Sigmoid colon (tissue), 7 donors: ENCODE results near the gene ATXN10. TPM values are rescaled to one million over a fixed set of nuclear protein-coding genes. Genes with fewer than 3 reads are reported as not detected.

Experiments used
- DNase-seq: peaks from one replicate; pipeline ENCODE4 v3.0.0-alpha.2; 2019
- H3K27ac ChIP-seq, 4 donors: fragments of 200-600 bp; sonication (generic); one replicate each; pipeline ENCODE4 v1.5.1; 2016 to 2019; ENCODE audit warnings: mild to moderate bottlenecking in 1 of 4
- H3K27me3 ChIP-seq, 3 donors: fragments of 200-600 bp; sonication (generic); one replicate each; pipeline ENCODE4 v1.5.1; 2019; ENCODE audit warnings: mild to moderate bottlenecking in 1 of 3
- H3K36me3 ChIP-seq, 4 donors: fragments of 200-600 bp; sonication (generic); one replicate each; pipeline ENCODE4 v1.5.1; 2016 to 2019
- H3K4me1 ChIP-seq, 4 donors: fragments of 200-600 bp; sonication (generic); one replicate each; pipeline ENCODE4 v1.5.1; 2017 to 2019
- H3K4me3 ChIP-seq, 4 donors: fragments of 200-600 bp; sonication (generic); one replicate each; pipeline ENCODE4 v1.5.1; 2017 to 2019; ENCODE audit warnings: mild to moderate bottlenecking in 2 of 4, moderate library complexity in 1 of 4
- H3K9me3 ChIP-seq, 4 donors: fragments of 200-600 bp in 3 of 4; sonication (generic) in 3 of 4; one replicate each; pipeline versions ENCODE4 v1.5.1 to v1.6.1; 2013 to 2019
- EP300 ChIP-seq, 4 donors: sonication (generic); formaldehyde crosslinking; IDR thresholded peaks; one replicate each; pipeline ENCODE4 v1.6.1; 2017; ENCODE audit warnings: antibody characterized with exemption in 4 of 4
- POLR2A ChIP-seq, 2 donors: fragments of 450-650 bp; IDR thresholded peaks; one replicate each; pipeline ENCODE4 v1.6.1; 2016; ENCODE audit warnings: antibody characterized with exemption in 2 of 2, mild to moderate bottlenecking in 2 of 2, moderate library complexity in 2 of 2
- POLR2AphosphoS5 ChIP-seq, 4 donors: sonication (generic); formaldehyde crosslinking; IDR thresholded peaks; one replicate each; pipeline ENCODE4 v1.6.1; 2017; ENCODE audit warnings: antibody characterized with exemption in 4 of 4
- WGBS, 2 donors: extraction: QIAGEN DNeasy Blood & Tissue Kit; methylation state at CpG; one replicate each; pipeline ENCODE4 v1.1.7; 2013; 5-methylcytosine and 5-hydroxymethylcytosine counted together
- intact Hi-C: fragments of 100-400 bp; cut with DNase I; formaldehyde crosslinking; loops from one replicate; pipeline ENCODE4 v1.15.1; 2023
- polyA plus RNA-seq, 3 donors: library from polyadenylated mRNA; stranded (reverse); fragments of 200-250 nt; gene quantifications; one replicate each; pipeline ENCODE4 v1.2.3, GENCODE V29; 2013
- total RNA-seq, 4 donors: library from RNA; depleted of rRNA; stranded (reverse); fragments of >200 nt; gene quantifications; one replicate each; pipeline ENCODE4 v1.1.0, GENCODE V29; 2016
- TF ChIP-seq, protein P1 (sequence below), 4 experiments: fragments of 450-650 bp in 3 of 4; fragments of 200-600 bp in 1 of 4; IDR thresholded peaks; one replicate each; pipeline ENCODE4 v1.5.1; 2016 to 2019; ENCODE audit warnings: antibody characterized with exemption in 4 of 4, mild to moderate bottlenecking in 3 of 4, moderate library complexity in 2 of 4
- donor health status: healthy with polysubstance abuse.
- donor health status: Bipolar disorder and iron deficiency.
- donor health status: healthy.

ATXN10 gene
- total and polyA plus RNA-seq, 7 donors: 37.9 to 187 (median 160) TPM

DNA sequence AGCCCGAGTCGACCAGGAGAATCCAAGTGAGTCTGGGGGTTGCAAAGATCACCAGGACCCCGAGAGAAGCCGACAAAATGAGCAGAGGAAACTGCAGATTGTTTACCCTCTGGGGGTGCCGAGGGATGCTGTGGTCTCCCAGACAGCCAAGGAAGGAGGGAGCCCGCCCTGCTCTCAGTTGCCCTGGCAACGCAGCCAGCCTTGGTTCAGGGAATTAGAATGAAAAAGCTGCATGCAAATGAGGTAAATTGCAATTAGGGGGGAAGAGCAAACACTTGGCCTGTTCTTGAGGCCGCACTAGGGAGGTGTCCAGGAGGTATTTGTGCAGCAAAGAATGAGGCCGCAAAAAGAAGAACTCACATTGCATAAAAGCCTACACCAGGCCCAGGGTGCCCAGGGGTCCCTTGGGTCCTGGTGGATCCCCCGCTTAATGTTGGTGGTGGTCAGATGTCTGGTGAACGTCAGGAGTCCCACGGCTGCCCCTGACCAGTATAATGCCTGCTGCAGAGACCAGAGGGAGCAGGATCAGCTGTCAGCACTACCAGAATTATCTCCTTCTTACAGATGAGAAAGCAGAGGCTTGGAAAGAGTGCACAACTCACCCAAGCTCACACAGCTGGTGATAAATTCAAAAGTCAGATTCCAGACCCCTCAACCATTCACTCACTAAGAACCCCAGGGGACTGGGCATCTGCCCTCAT is 40.3 kb upstream of the ATXN10 start:
- 62 to 77% methylated on average over 12 of the region's 12 CpGs for WGBS, 2 donors
- DNase-seq: peak; percentile 22
- TF ChIP-seq POLR2AphosphoS5 (IDR thresholded peaks at IDR 0.05) (no peak), POLR2A (IDR thresholded peaks at IDR 0.05) (no peak), EP300 (IDR thresholded peaks at IDR 0.05) (no peak)
- TF ChIP-seq, protein P1, sequence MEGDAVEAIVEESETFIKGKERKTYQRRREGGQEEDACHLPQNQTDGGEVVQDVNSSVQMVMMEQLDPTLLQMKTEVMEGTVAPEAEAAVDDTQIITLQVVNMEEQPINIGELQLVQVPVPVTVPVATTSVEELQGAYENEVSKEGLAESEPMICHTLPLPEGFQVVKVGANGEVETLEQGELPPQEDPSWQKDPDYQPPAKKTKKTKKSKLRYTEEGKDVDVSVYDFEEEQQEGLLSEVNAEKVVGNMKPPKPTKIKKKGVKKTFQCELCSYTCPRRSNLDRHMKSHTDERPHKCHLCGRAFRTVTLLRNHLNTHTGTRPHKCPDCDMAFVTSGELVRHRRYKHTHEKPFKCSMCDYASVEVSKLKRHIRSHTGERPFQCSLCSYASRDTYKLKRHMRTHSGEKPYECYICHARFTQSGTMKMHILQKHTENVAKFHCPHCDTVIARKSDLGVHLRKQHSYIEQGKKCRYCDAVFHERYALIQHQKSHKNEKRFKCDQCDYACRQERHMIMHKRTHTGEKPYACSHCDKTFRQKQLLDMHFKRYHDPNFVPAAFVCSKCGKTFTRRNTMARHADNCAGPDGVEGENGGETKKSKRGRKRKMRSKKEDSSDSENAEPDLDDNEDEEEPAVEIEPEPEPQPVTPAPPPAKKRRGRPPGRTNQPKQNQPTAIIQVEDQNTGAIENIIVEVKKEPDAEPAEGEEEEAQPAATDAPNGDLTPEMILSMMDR (IDR thresholded peaks at IDR 0.05): no peak

DNA sequence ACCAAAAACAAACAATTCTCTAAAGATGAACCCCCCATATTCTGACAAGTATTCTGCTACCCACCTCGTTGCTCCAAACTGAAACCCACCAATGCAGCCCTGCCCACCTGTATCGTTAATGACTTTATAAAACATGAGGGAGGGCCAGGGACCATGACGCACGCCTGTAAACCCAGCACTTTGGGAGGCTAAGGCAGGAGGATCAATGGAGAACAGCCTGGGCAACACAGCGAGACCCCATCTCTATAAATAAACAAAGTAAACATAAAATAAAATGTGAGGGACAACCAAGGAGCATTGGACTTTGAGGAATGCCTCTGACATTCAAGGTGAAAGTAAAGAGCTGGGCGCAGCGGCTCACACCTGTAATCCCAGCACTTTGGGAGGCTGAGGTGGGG is 39.8 kb upstream of the ATXN10 start:
- Histone ChIP-seq H3K4me3 (no peak overlapping the region), H3K4me1 (peaks cover 0 to 6% (median 0%) of the 10 kb centered on the region in 4 donors), H3K9me3 (no peaks in the 10 kb centered on the region), H3K27ac (no peak overlapping the region), H3K36me3 (no peaks in the 10 kb centered on the region), H3K27me3 (peaks cover 0 to 75% (median 28%) of the 10 kb centered on the region in 3 donors)
- 85 to 90% methylated on average over 7 of the region's 7 CpGs for WGBS, 2 donors
- DNase-seq: peak; percentile 17
- TF ChIP-seq EP300 (IDR thresholded peaks at IDR 0.05) (no peak), POLR2A (IDR thresholded peaks at IDR 0.05) (no peak), POLR2AphosphoS5 (IDR thresholded peaks at IDR 0.05) (no peak)
- TF ChIP-seq, protein P1 (IDR thresholded peaks at IDR 0.05): no peak
- intact Hi-C loops: no loop called here

More for the DNA sequence above, 40.3 kb upstream of the ATXN10 start:
- intact Hi-C loops: no loop called here
- H3K36me3 ChIP-seq: no peaks in the 10 kb centered on the region
- H3K27me3 ChIP-seq: peaks cover 0 to 75% (median 28%) of the 10 kb centered on the region in 3 donors
- no peak overlapping the region for H3K27ac ChIP-seq
- peaks cover 0 to 6% (median 0%) of the 10 kb centered on the region in 4 donors for H3K4me1 ChIP-seq
- no peaks in the 10 kb centered on the region for H3K9me3 ChIP-seq
- no peak overlapping the region for H3K4me3 ChIP-seq

DNA sequence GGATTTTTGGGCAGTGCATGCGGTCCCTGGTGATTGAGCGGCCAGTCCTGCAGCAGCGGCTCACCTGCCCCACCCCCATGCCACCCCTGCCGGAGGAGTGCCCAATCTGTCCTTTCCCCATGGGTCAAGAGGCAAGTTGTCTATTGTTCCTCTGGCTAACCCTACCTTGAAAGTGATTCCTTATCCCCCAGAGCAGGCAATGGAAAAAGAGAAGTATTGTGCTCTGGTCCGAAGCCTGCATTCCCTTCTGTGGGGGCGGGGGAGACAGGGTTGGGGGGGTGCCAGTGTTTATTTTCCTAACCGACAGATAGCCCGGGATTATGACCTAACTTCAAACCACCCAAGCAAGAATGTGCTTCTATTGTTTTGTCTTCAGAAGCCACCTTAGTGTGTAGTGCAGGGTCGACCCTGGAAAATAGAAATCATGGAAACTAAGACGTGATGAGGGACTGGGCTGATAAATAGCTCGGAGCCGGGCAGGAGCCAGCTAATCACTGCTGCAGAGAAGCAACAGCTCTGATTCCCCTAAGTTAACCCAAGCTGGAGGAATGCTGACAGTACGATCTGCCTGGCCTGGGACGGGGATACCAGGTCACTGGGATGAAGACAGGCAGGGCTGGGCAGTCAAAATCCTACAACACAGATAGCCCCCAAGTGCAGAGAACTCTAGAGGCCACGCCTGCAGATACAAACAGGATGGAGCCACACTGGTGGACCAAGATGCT is 38.7 kb upstream of the ATXN10 start:
- TF ChIP-seq, protein P1 (IDR thresholded peaks at IDR 0.05): no peak
- peaks cover 0 to 64% (median 28%) of the 10 kb centered on the region in 3 donors for H3K27me3 ChIP-seq
- H3K4me3 ChIP-seq: no peak overlapping the region
- H3K27ac ChIP-seq: no peak overlapping the region
- intact Hi-C loops: no loop called here
- peaks cover 0 to 6% (median 0%) of the 10 kb centered on the region in 4 donors for H3K4me1 ChIP-seq
- no peaks in the 10 kb centered on the region for H3K9me3 ChIP-seq
- WGBS, 2 donors: 22 to 23% methylated on average over 15 of the region's 15 CpGs
- DNase-seq: peak; percentile 51
- no peaks in the 10 kb centered on the region for H3K36me3 ChIP-seq

DNA sequence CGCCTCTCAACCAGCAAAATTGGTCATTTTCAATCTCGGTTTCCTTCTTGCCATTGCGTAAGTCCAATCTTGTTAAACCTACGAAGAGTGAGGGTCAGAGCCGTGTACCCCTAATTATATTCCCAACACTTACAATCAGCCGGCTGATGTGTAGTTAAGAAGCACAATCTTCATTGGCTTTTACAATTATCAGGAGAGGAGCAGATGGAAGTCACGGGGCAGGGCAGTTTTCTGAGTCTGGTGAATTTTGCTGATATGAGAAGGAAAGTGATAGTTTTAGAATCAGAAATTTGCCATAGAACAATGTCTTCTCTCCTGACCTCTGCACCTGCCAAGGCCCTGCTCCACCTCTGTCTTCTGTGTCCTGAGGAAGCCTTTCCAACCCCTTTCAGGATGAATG is 35.0 kb upstream of the ATXN10 start:
- no peak overlapping the region for H3K4me3 ChIP-seq
- intact Hi-C loops: no loop called here
- H3K4me1 ChIP-seq: peaks cover 0 to 6% (median 0%) of the 10 kb centered on the region in 4 donors
- DNase-seq: peak; percentile 5
- peaks cover 0 to 54% (median 18%) of the 10 kb centered on the region in 3 donors for H3K27me3 ChIP-seq
- WGBS, 2 donors: 89 to 93% methylated on average over 7 of the region's 7 CpGs
- H3K36me3 ChIP-seq: no peaks in the 10 kb centered on the region
- TF ChIP-seq POLR2A (IDR thresholded peaks at IDR 0.05) (no peak), EP300 (IDR thresholded peaks at IDR 0.05) (no peak), POLR2AphosphoS5 (IDR thresholded peaks at IDR 0.05) (no peak)
- TF ChIP-seq, protein P1 (IDR thresholded peaks at IDR 0.05): no peak
- H3K9me3 ChIP-seq: no peaks in the 10 kb centered on the region
- no peak overlapping the region for H3K27ac ChIP-seq
